Epithelial cell of proximal tubule (primary cell): ENCODE results near the gene NFYC. TPM values are rescaled to one million over a fixed set of nuclear protein-coding genes. Genes with fewer than 3 reads are reported as not detected.
A peak's percentile ranks its signal among the peaks of the same experiment; 100 is the strongest.

Experiments used
- DNase-seq: peaks from one replicate; pipeline ENCODE4 v3.0.0-alpha.2; 2011; ENCODE audit warnings: low read depth
- H3K4me3 ChIP-seq: 2 replicates; pipeline ENCODE4 v1.5.1; 2011; ENCODE audit warnings: low read depth, mild to moderate bottlenecking, low read length
- CTCF ChIP-seq: conservative IDR thresholded peaks from 2 replicates; pipeline ENCODE4 v1.5.1; 2012; ENCODE audit warnings: low read depth, mild to moderate bottlenecking, low read length
- total RNA-seq: library from RNA; depleted of rRNA; stranded (reverse); fragments of >200 nt; gene quantifications from 2 replicates; pipeline ENCODE4 v1.2.3, GENCODE V29; 2015

NFYC gene
- total RNA-seq, 1 donor from 2014 or later: 50.5 TPM

GRCh38 chr1:40798366-40799281, 107.1 kb downstream of the NFYC start:
- TF ChIP-seq CTCF: no peak
- no peak overlapping the region for H3K4me3 ChIP-seq
- no peak for DNase-seq

- DNase-seq: no peak
Observed at GRCh38 chr1:40799351-40799867, 107.9 kb downstream of the NFYC start.

DNA sequence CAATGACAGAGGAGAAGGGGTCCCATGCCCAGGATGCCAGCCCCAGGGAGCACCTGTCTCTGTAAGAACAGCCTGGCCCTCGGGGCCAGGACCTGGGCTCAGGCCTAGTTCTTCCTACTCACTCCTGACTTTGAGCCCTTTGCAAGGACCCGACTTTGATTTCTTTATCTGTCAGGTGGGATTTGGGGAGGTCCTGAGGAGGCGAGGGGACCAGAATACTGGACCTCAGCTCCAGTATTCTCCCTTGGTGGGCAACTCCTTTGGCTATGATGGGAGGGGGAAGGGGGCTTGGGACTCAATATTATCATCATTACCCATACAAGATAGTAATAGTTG, 110.2 kb downstream of the NFYC start:
- no peak for DNase-seq
- no peak for TF ChIP-seq CTCF
- H3K4me3 ChIP-seq: peak overlapping the region; percentile 39

More at GRCh38 chr1:40799351-40799867, 107.9 kb downstream of the NFYC start:
- no peak overlapping the region for H3K4me3 ChIP-seq
- TF ChIP-seq CTCF: no peak

- H3K4me3 ChIP-seq: peak overlapping the region; percentile 39
- DNase-seq: no peak
- TF ChIP-seq CTCF: no peak
Observed at GRCh38 chr1:40802078-40802741, 110.7 kb downstream of the NFYC start.

DNA sequence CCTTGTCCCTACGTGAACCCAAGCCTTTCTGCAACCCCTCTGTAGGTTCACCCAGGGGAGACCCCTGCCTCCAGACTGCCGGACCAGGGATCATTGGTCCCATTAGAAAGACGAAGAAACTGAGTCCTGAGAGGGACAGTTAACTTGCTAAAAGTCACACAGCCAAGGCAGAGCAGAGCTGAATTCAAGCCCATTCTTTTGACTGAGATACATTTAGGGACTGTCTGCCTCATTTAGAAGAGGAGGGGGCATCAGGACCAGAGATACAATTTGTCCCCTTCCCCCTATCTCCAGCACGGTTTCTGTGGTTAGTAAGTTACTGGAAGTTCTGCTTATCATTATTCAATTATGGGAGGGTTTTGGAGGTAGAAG, 111.2 kb downstream of the NFYC start:
- peak overlapping the region; percentile 6 for H3K4me3 ChIP-seq
- TF ChIP-seq CTCF: no peak
- DNase-seq: no peak

DNA sequence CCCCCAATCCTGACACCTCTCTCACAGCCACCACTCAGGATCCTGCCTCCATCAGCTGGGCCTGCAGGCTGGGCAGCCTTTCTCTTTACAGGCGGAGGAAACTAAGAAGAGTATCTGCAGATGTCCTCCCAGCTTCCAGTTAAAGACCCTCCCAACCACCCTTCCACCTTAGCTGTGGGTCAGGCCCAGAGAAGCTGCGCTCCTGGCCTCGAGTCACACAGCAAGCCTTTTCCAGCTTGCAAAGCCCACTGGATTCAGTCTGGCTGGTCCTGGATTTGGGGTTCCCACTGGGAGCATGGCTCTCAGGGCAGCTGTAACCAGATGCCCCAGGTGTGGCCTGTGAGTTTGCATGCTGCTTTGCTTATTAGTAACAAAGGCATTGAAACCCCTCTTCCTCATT, 111.9 kb downstream of the NFYC start:
- H3K4me3 ChIP-seq: no peak overlapping the region
- TF ChIP-seq CTCF: no peak
- DNase-seq: no peak
